ENCODE data around the gene SORCS1. TPM values are rescaled to one million over a fixed set of nuclear protein-coding genes. Genes with fewer than 3 reads are reported as not detected.

The SORCS1 gene
- total and polyA plus RNA-seq, 2 experiments from 2014 or later: 1.1 to 4.6 TPM

DNA sequence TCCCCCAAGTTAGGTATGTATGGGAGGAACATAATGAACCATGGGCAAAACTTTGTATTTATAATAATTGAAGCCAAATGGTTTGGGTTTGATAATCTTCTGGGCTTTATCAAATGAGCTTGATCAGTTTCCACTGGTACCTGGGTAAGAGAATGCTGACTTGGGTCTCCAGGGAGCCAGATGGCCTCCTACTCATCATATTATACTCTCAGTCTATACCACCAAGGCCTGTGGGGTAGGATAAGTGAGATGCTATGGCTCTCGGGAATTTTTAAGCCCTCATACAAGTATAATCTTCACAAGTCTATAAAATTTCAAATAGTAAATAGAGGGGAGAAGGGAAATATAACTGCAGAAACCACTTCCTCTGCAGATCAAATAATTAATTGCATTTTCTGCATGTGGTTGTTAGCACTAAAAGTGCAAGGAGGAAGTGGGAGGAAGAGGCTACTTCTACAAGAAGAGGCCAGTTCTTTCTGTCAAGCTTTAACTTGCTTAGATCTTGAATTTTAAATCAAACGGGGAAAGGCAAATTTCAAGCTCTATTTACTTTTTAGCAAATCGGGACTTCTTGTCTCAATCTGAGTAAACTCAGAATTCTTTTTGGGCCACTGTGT is 349.0 kb downstream of the SORCS1 start:
- H3K27me3 ChIP-seq: no peaks in the 10 kb centered on the region
- WGBS (ENCODE audit: low lambda C conversion rate, missing lambda C conversion rate): 66% methylated on average over 3 of the region's 3 CpGs
- H3K4me3 ChIP-seq: no peak overlapping the region
- H3K4me2 ChIP-seq: no peak overlapping the region
- H3K4me1 ChIP-seq (ENCODE audit: insufficient read depth): no peaks in the 10 kb centered on the region
- H3K79me2 ChIP-seq: no peaks in the 10 kb centered on the region
- H3K36me3 ChIP-seq (replicated peaks; ENCODE audit: insufficient read depth, low read depth): no peaks in the 10 kb centered on the region
- no peak overlapping the region for H3K27ac ChIP-seq
- no peak for DNase-seq (ENCODE audit: low spot score)
- H3K9me3 ChIP-seq (ENCODE audit: low read depth): no peaks in the 10 kb centered on the region
- no peaks in the 10 kb centered on the region for H4K20me1 ChIP-seq (ENCODE audit: insufficient read depth, poor library complexity, severe bottlenecking)
- H3K9me2 ChIP-seq (replicated peaks; ENCODE audit: insufficient read depth): no peaks in the 10 kb centered on the region
- H2AFZ ChIP-seq: no peak overlapping the region
- TF ChIP-seq, protein P1, sequence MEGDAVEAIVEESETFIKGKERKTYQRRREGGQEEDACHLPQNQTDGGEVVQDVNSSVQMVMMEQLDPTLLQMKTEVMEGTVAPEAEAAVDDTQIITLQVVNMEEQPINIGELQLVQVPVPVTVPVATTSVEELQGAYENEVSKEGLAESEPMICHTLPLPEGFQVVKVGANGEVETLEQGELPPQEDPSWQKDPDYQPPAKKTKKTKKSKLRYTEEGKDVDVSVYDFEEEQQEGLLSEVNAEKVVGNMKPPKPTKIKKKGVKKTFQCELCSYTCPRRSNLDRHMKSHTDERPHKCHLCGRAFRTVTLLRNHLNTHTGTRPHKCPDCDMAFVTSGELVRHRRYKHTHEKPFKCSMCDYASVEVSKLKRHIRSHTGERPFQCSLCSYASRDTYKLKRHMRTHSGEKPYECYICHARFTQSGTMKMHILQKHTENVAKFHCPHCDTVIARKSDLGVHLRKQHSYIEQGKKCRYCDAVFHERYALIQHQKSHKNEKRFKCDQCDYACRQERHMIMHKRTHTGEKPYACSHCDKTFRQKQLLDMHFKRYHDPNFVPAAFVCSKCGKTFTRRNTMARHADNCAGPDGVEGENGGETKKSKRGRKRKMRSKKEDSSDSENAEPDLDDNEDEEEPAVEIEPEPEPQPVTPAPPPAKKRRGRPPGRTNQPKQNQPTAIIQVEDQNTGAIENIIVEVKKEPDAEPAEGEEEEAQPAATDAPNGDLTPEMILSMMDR (IDR thresholded peaks at IDR 0.05; ENCODE audit: poor library complexity): no peak
- no peak for TF ChIP-seq EZH2phosphoT487 (IDR thresholded peaks at IDR 0.05; ENCODE audit: low read depth, severe bottlenecking, unreplicated experiment)
- TF ChIP-seq EZH2 (IDR thresholded peaks at IDR 0.05; ENCODE audit: borderline replicate concordance): no peak

DNA sequence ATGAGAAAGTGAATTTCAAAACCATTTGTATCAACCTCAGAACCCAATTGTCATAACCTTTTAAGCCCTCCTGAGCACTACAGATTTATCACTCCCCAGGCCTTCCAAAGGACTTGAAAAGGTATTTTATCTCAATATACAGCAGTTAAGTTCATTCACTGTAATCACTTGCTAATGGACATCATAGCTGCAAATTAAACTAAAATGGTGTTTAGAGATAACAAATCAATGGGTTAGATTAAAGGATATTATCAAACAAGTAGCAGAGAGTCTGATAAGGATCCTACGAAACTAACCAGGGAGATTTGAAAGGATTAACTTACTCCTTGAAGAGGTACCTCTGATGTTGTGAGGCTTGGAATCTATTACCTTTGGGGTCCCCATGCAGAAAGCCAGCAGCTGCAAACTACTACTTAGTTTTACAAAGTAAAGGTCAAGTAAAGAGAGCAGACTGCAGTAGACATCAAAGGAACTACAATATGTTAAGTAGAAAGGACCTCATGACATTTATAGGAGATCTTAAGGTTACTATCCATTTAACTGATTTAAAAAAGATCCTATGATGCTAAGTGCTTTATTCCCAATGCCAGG is 359.4 kb downstream of the SORCS1 start:
- TF ChIP-seq EZH2phosphoT487 (IDR thresholded peaks at IDR 0.05; ENCODE audit: low read depth, severe bottlenecking, unreplicated experiment) (no peak), EZH2 (IDR thresholded peaks at IDR 0.05; ENCODE audit: borderline replicate concordance) (no peak)
- TF ChIP-seq, protein P1 (IDR thresholded peaks at IDR 0.05; ENCODE audit: poor library complexity): no peak
- H3K9me3 ChIP-seq (ENCODE audit: low read depth): no peaks in the 10 kb centered on the region
- H3K4me3 ChIP-seq: no peak overlapping the region
- H3K36me3 ChIP-seq (replicated peaks; ENCODE audit: insufficient read depth, low read depth): no peaks in the 10 kb centered on the region
- H4K20me1 ChIP-seq (ENCODE audit: insufficient read depth, poor library complexity, severe bottlenecking): no peaks in the 10 kb centered on the region
- 24% methylated on average over 1 of the region's 1 CpG for WGBS (ENCODE audit: low lambda C conversion rate, missing lambda C conversion rate)
- H3K4me2 ChIP-seq: no peak overlapping the region
- H3K79me2 ChIP-seq: no peaks in the 10 kb centered on the region
- H2AFZ ChIP-seq: no peak overlapping the region
- peaks cover 2% of the 10 kb centered on the region for H3K4me1 ChIP-seq (ENCODE audit: insufficient read depth)
- H3K9me2 ChIP-seq (replicated peaks; ENCODE audit: insufficient read depth): no peaks in the 10 kb centered on the region
- no peaks in the 10 kb centered on the region for H3K27me3 ChIP-seq
- DNase-seq (ENCODE audit: low spot score): no peak
- H3K27ac ChIP-seq: no peak overlapping the region

DNA sequence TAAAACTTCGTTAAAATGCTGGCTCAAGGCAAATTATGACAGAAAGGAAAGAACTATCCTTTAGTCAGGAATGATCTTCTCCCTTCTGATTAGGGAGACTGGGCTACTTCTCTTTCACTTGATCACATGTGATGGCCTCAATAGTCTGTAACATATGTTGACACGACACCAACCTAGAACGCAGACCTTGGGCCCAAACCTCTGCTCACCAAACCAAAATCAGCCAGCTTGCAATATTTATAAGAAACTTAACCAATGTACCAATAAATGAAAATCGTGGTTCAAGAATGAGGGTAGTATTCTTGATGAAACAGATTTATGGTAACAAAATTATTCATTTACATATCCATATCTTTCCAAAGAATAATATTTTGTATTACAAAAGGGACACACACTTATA is 361.6 kb downstream of the SORCS1 start:
- Histone ChIP-seq H3K27me3 (no peaks in the 10 kb centered on the region), H3K79me2 (no peaks in the 10 kb centered on the region), H3K9me3 (ENCODE audit: low read depth) (no peaks in the 10 kb centered on the region), H3K4me2 (no peak overlapping the region), H3K36me3 (replicated peaks; ENCODE audit: insufficient read depth, low read depth) (no peaks in the 10 kb centered on the region), H3K9me2 (replicated peaks; ENCODE audit: insufficient read depth) (no peaks in the 10 kb centered on the region), H3K27ac (no peak overlapping the region), H4K20me1 (ENCODE audit: insufficient read depth, poor library complexity, severe bottlenecking) (no peaks in the 10 kb centered on the region), H2AFZ (no peak overlapping the region), H3K4me1 (ENCODE audit: insufficient read depth) (no peaks in the 10 kb centered on the region), H3K4me3 (no peak overlapping the region)
- DNase-seq (ENCODE audit: low spot score): no peak
- WGBS (ENCODE audit: low lambda C conversion rate, missing lambda C conversion rate): 94% methylated on average over 4 of the region's 4 CpGs
- no peak for TF ChIP-seq EZH2phosphoT487 (IDR thresholded peaks at IDR 0.05; ENCODE audit: low read depth, severe bottlenecking, unreplicated experiment)
- TF ChIP-seq, protein P1 (IDR thresholded peaks at IDR 0.05; ENCODE audit: poor library complexity): no peak
